Heart left ventricle (tissue), 16 donors: ENCODE data around the gene IL34. TPM values are rescaled to one million over a fixed set of nuclear protein-coding genes. Genes with fewer than 3 reads are reported as not detected.

ENCODE experiments used
- ATAC-seq, 4 donors: fragments of 200-7000 bp; cut with Tn5 transposase; one replicate each; pipeline ENCODE4 v1.9.1; 2020 to 2022; ENCODE audit warnings: moderate library complexity in 4 of 4, mild to moderate bottlenecking in 3 of 4, moderate number of reproducible peaks in 1 of 4
- DNase-seq, 5 donors: peaks; one replicate each; pipeline ENCODE4 v3.0.0-alpha.2; 2020
- H3K27ac ChIP-seq, 12 donors: fragments of 200-600 bp; sonication (generic) in 4 of 12; one replicate each; pipeline versions ENCODE4 v1.5.0 to v1.8.0; 2016 to 2022; ENCODE audit warnings: mild to moderate bottlenecking in 2 of 12
- H3K27me3 ChIP-seq, 9 donors: fragments of 200-600 bp; sonication (generic) in 2 of 9; one replicate each; pipeline versions ENCODE4 v1.5.1 to v1.8.0; 2016 to 2022; ENCODE audit warnings: mild to moderate bottlenecking in 3 of 9
- H3K36me3 ChIP-seq, 9 donors: fragments of 200-600 bp; sonication (generic) in 2 of 9; one replicate each; pipeline versions ENCODE4 v1.5.0 to v1.8.0; 2018 to 2022; ENCODE audit warnings: mild to moderate bottlenecking in 2 of 9
- H3K4me1 ChIP-seq, 12 donors: fragments of 200-600 bp; sonication (generic) in 4 of 12; one replicate each; pipeline versions ENCODE4 v1.5.0 to v1.8.0; 2016 to 2022; ENCODE audit warnings: mild to moderate bottlenecking in 3 of 12
- H3K4me3 ChIP-seq, 12 donors: fragments of 200-600 bp; sonication (generic) in 4 of 12; one replicate each; pipeline versions ENCODE4 v1.5.0 to v1.8.0; 2017 to 2022; ENCODE audit warnings: mild to moderate bottlenecking in 9 of 12, moderate library complexity in 4 of 12
- H3K9me3 ChIP-seq, 12 donors: fragments of 200-600 bp; sonication (generic) in 4 of 12; one replicate each; pipeline versions ENCODE4 v1.5.0 to v1.8.0; 2016 to 2022; ENCODE audit warnings: mild to moderate bottlenecking in 1 of 12
- CTCF ChIP-seq, 12 donors: fragments of 200-600 bp; sonication (generic) in 4 of 12; IDR thresholded peaks; one replicate each; pipeline versions ENCODE4 v1.5.0 to v1.8.0; 2018 to 2022; ENCODE audit warnings: antibody characterized with exemption in 12 of 12, mild to moderate bottlenecking in 5 of 12
- POLR2A ChIP-seq, 2 donors: fragments of 450-650 bp; IDR thresholded peaks; one replicate each; pipeline ENCODE4 v1.6.1; 2017; ENCODE audit warnings: antibody characterized with exemption in 2 of 2, mild to moderate bottlenecking in 2 of 2, moderate library complexity in 2 of 2
- WGBS, 4 donors: extraction: QIAGEN DNeasy Blood & Tissue Kit in 2 of 4; methylation state at CpG; one replicate each; pipeline versions ENCODE4 v1.1.5 to v1.1.7; 2013 to 2018; 5-methylcytosine and 5-hydroxymethylcytosine counted together
- intact Hi-C, 10 donors: fragments of 100-400 bp; cut with DNase I; formaldehyde crosslinking; loops; one replicate each; pipeline versions ENCODE4 v1.11.1 to v1.14.2; 2022
- polyA plus RNA-seq, 2 donors: library from polyadenylated mRNA; stranded (reverse); fragments of 200-250 nt; gene quantifications; one replicate each; pipeline ENCODE4 v1.2.3, GENCODE V29; 2013
- total RNA-seq, 9 donors: library from RNA; depleted of rRNA in 2 of 9; stranded (reverse); fragments of >200 nt in 2 of 9; fragmentation: NEBNext Ultra II Directional in 3 of 9; extraction: Animal tissue kit (Norgen Biotek cat#: 25700) in 3 of 9; gene quantifications; one replicate each; pipeline versions ENCODE4 v1.1.0 to v1.2.4, GENCODE V29; 2016 to 2023
- donor health status: ischemic (EF 13 %, LVEDD 7.1; RV severe dilation, severe dysfunction).
- donor health status: healthy with polysubstance abuse.
- donor health status: DM: no; HTN: yes; CAD: no.
- donor health status: DM: no; HTN: no; CAD: no.
- donor health status: ischemic (EF 25% LVEDD 6.9; RV normal size, moderate dysfunction).
- donor health status: ischemic (EF 25% LVEDD 5.7; RV mildly dilated, moderate dysfunction).
- donor health status: healthy.
- donor health status: DM: yes; HTN: yes; CAD: no.
- donor health status: ischemic (EF 35%, LVEDD 5.7; RV mildly dilated, moderate dysfunction).
- donor health status: nonischemic (EF 11% LVEDD 7.7; RV severe dilation, severe dysfunction).
- donor health status: DM: yes; HTN: yes; CAD: no.
- donor health status: PGD.
- donor health status: ischemic (EF 29% LVEDD 5.4; RV normal size, mild dysfunction).
- donor health status: nonischemic (EF 23%, LVEDD 6.1; RV moderate dilation, normal function).

Gene IL34
- total and polyA plus RNA-seq, 11 donors = 0.49 to 6.5 (median 2.5) TPM

- Histone ChIP-seq H3K27me3 (no peaks in the 10 kb centered on the region), H3K9me3 (no peaks in the 10 kb centered on the region), H3K27ac (peak overlapping the region in 2 of 12 donors; percentile 47 to 89), H3K4me3 (no peak overlapping the region), H3K4me1 (peaks cover 0 to 62% (median 35%) of the 10 kb centered on the region in 12 donors), H3K36me3 (peaks cover 0 to 61% (median 53%) of the 10 kb centered on the region in 9 donors)
- 75 to 84% (median 83%) methylated on average over 26 to 31 of the region's 31 CpGs for WGBS, 4 donors
- intact Hi-C loops = loop anchor here in 1 of 10 donors (5.0 kb wide), 1 partner anchor 93 kb away; no protein-coding TSS in a partner anchor
- TF ChIP-seq CTCF (IDR thresholded peaks at IDR 0.05) = no peak
- TF ChIP-seq POLR2A (IDR thresholded peaks at IDR 0.05) = no peak
- ATAC-seq (no peak), DNase-seq (peak in 1 of 5 donors; percentile 62)
Observed at GRCh38 chr16:70678898-70679670, 32.7 kb downstream of the IL34 start.

- Histone ChIP-seq H3K4me3 (peak overlapping the region in 2 of 12 donors; percentile 7), H3K36me3 (peaks cover 0 to 55% (median 47%) of the 10 kb centered on the region in 9 donors), H3K9me3 (no peaks in the 10 kb centered on the region), H3K27ac (peak overlapping the region in 6 of 12 donors; percentile 42 to 92 (median 46)), H3K4me1 (peaks cover 0 to 70% (median 42%) of the 10 kb centered on the region in 12 donors), H3K27me3 (peaks cover 0 to 4% (median 0%) of the 10 kb centered on the region in 9 donors)
- TF ChIP-seq CTCF (IDR thresholded peaks at IDR 0.05) (peak in 11 of 12 donors; percentile 26 to 78 (median 57)), POLR2A (IDR thresholded peaks at IDR 0.05) (no peak)
- peak in 2 of 4 donors; percentile 21 to 54 for ATAC-seq
- intact Hi-C loops = loop anchor here (2.0 to 5.0 kb wide), 6 partner anchors 57 to 92 kb away; no protein-coding TSS in a partner anchor
- peak in 3 of 5 donors; percentile 28 to 71 (median 38) for DNase-seq
- WGBS, 4 donors = 60 to 73% (median 61%) methylated on average over 49 to 80 of the region's 80 CpGs
Observed at GRCh38 chr16:70679671-70680494, 33.5 kb downstream of the IL34 start.

- WGBS, 4 donors = 59 to 79% (median 62%) methylated on average over 7 to 18 of the region's 18 CpGs
- peak overlapping the region in 2 of 12 donors; percentile 7 for H3K4me3 ChIP-seq
Observed at GRCh38 chr16:70680495-70681381, 34.4 kb downstream of the IL34 start.

More at GRCh38 chr16:70680495-70681381, 34.4 kb downstream of the IL34 start:
- Histone ChIP-seq H3K36me3 (peaks cover 0 to 46% (median 39%) of the 10 kb centered on the region in 9 donors), H3K27ac (peak overlapping the region in 9 of 12 donors; percentile 4 to 92 (median 43)), H3K4me1 (peaks cover 0 to 77% (median 42%) of the 10 kb centered on the region in 12 donors), H3K9me3 (no peaks in the 10 kb centered on the region), H3K27me3 (peaks cover 0 to 5% (median 0%) of the 10 kb centered on the region in 9 donors)
- TF ChIP-seq CTCF (IDR thresholded peaks at IDR 0.05) (no peak), POLR2A (IDR thresholded peaks at IDR 0.05) (no peak)
- ATAC-seq = no peak
- intact Hi-C loops = loop anchor here (1.0 to 5.0 kb wide), 6 partner anchors 57 to 90 kb away; no protein-coding TSS in a partner anchor
- peak in 1 of 5 donors; percentile 63 for DNase-seq
